Ascending aorta (tissue), 2 donors: ENCODE measurements around the gene ERMAP. TPM values are rescaled to one million over a fixed set of nuclear protein-coding genes. Genes with fewer than 3 reads are reported as not detected.

ENCODE experiments used
- DNase-seq, 2 donors: peaks; one replicate each; pipeline ENCODE4 v3.0.0-alpha.2; 2019; ENCODE audit warnings: low spot score in 2 of 2
- H3K27ac ChIP-seq, 2 donors: fragments of 200-600 bp; sonication (generic); one replicate each; pipeline ENCODE4 v1.5.1; 2016 to 2017; ENCODE audit warnings: mild to moderate bottlenecking in 1 of 2
- H3K27me3 ChIP-seq: fragments of 200-600 bp; sonication (generic); one replicate; pipeline ENCODE4 v1.5.1; 2017
- H3K36me3 ChIP-seq, 2 donors: fragments of 200-600 bp; sonication (generic); one replicate each; pipeline ENCODE4 v1.5.1; 2016
- H3K4me1 ChIP-seq, 2 donors: fragments of 200-600 bp; sonication (generic); one replicate each; pipeline ENCODE4 v1.5.1; 2016 to 2017; ENCODE audit warnings: mild to moderate bottlenecking in 1 of 2
- H3K4me3 ChIP-seq, 2 donors: fragments of 200-600 bp; sonication (generic); one replicate each; pipeline ENCODE4 v1.5.1; 2016 to 2017; ENCODE audit warnings: mild to moderate bottlenecking in 1 of 2
- H3K9me3 ChIP-seq, 2 donors: fragments of 200-600 bp; sonication (generic); one replicate each; pipeline ENCODE4 v1.5.1; 2016
- intact Hi-C: fragments of 100-400 bp; cut with DNase I; formaldehyde crosslinking; loops from one replicate; pipeline ENCODE4 v1.15.1; 2023
- total RNA-seq: library from RNA; depleted of rRNA; stranded (reverse); fragments of >200 nt; gene quantifications from one replicate; pipeline ENCODE4 v1.1.0, GENCODE V29; 2016
- TF ChIP-seq, protein P1 (sequence below), 3 experiments: fragments of 200-600 bp in 2 of 3; fragments of 450-650 bp in 1 of 3; sonication (generic) in 2 of 3; IDR thresholded peaks; one replicate each; pipeline ENCODE4 v1.5.1; 2016 to 2019; ENCODE audit warnings: antibody characterized with exemption in 3 of 3, mild to moderate bottlenecking in 1 of 3, moderate library complexity in 1 of 3

The ERMAP gene
- total RNA-seq, 1 donor from 2014 or later, result 0.11 TPM

DNA sequence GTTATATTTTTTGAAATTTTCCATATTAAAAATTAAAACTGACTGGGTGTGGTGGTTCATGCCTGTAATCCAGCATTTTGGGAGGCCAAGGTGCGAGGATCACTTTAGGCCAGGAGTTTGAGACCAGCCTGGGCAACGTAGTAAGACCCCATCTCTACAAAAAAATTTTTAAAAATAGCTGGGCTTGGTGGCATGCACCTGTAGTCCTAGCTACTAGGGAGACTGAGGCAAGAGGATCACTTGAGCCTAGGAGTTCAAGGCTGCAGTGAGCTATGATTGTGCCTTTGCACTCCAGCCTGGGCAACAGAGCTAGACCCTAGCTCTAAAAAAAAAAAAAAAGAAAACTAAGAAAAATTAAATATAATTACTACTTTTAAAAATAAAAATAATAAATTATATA is 4.8 kb downstream of the ERMAP start:
- no peaks in the 10 kb centered on the region for H3K36me3 ChIP-seq
- intact Hi-C loops, result no loop called here
- DNase-seq, result no peak
- no peak overlapping the region for H3K27ac ChIP-seq
- TF ChIP-seq, protein P1, sequence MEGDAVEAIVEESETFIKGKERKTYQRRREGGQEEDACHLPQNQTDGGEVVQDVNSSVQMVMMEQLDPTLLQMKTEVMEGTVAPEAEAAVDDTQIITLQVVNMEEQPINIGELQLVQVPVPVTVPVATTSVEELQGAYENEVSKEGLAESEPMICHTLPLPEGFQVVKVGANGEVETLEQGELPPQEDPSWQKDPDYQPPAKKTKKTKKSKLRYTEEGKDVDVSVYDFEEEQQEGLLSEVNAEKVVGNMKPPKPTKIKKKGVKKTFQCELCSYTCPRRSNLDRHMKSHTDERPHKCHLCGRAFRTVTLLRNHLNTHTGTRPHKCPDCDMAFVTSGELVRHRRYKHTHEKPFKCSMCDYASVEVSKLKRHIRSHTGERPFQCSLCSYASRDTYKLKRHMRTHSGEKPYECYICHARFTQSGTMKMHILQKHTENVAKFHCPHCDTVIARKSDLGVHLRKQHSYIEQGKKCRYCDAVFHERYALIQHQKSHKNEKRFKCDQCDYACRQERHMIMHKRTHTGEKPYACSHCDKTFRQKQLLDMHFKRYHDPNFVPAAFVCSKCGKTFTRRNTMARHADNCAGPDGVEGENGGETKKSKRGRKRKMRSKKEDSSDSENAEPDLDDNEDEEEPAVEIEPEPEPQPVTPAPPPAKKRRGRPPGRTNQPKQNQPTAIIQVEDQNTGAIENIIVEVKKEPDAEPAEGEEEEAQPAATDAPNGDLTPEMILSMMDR (IDR thresholded peaks at IDR 0.05), result no peak
- no peaks in the 10 kb centered on the region for H3K9me3 ChIP-seq
- H3K27me3 ChIP-seq, result no peaks in the 10 kb centered on the region
- H3K4me1 ChIP-seq, result peaks cover 0 to 4% of the 10 kb centered on the region in 2 donors
- no peak overlapping the region for H3K4me3 ChIP-seq

DNA sequence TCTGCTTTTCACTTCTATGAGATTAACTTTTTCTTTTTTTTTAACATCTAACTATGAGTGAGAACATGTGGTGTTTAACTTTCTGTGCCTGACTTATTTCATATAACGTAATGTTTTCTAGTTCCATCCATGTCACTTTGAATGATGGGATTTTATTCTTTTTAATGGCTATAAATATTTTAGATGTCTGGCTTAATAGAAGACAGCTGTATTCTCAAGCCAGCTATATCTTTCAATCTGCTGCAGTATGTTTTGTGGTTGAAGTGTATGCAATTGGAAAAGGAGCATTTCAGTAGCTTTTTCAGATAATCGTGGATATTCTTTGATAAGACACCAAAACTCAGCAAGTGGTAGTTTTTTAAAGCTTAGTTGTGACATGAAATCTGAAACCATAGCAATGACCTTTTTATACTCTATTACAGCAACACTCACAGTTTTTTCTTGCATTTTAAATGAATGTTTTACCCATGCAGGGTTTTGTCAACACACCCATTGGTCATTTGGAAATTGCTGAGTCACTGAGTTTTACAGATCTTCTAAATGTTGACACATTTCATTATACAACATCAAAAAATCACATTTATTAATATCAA is 6.0 kb downstream of the ERMAP start:
- H3K9me3 ChIP-seq, result no peaks in the 10 kb centered on the region
- no peak overlapping the region for H3K27ac ChIP-seq
- intact Hi-C loops, result no loop called here
- peaks cover 0 to 2% of the 10 kb centered on the region in 2 donors for H3K4me1 ChIP-seq
- DNase-seq, result no peak
- no peaks in the 10 kb centered on the region for H3K27me3 ChIP-seq
- no peak overlapping the region for H3K4me3 ChIP-seq
- no peaks in the 10 kb centered on the region for H3K36me3 ChIP-seq
- TF ChIP-seq, protein P1 (IDR thresholded peaks at IDR 0.05), result no peak

DNA sequence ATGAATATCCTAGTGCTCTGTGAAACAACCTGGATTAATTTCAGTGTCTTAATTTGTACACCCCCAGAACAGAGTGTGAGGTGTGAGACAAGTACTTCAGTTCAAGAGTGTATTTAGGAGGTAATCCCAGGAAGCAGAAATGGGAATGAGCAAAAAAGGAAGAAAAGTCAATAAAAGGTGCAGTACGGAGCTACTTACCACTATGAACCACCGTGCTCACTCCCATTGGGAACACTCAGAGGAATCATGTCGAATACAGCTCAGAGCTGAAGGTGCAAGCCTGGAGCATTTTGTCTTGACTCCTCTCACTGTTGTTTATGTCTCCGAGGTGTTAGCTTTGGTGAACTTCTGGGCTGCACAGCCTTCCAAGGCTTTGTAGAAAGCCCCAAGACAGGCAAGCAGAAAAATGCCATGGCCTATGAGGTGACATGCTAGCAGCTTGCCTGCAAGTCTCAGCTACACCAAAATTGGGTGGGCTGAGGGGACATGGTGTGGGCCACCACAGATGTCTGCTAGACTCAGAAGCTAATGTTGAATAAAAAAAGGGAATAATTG is 7.6 kb downstream of the ERMAP start:
- intact Hi-C loops, result no loop called here
- TF ChIP-seq, protein P1 (IDR thresholded peaks at IDR 0.05), result no peak

DNA sequence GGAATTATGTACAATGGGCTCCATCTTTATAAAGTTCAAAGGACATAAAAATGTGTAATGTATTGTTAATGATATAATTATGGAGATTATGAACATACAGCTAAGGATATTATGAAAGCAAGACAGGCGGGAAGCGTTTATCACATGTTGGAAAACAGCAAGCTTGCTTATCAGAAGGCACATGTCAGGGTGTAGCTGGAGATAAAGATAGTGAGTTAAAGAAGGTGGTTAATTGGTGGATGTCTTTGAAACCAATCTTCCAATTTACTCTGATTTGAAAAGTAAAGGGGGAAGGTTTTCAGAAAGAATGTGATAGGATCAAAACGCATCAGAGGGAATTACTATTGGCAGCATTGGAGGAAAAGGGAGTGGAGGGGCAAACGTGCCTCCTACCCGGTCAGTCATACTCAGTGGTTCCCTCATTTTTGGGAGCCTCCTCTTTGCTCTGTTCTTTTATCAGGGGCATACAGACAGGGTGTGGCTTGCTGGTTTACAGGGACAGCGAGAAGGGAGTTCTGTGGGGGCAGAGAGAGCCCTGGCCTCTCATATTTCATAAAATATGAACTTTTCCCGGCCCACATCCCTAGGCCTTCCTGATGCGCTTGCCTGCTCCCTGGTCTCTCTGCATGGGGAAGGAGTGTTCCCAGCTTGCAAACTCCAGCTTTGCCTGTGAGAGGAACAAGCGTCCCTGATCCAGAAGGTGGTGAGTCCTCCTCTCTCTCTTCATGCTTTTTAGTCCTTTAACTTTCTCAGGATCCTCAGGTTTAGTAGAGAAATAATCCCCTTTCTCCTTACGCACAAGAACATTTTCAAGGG is 8.3 kb downstream of the ERMAP start:
- intact Hi-C loops, result no loop called here
- H3K27ac ChIP-seq, result no peak overlapping the region
- DNase-seq, result no peak
- H3K36me3 ChIP-seq, result no peaks in the 10 kb centered on the region
- no peaks in the 10 kb centered on the region for H3K9me3 ChIP-seq
- no peak overlapping the region for H3K4me3 ChIP-seq
- TF ChIP-seq, protein P1 (IDR thresholded peaks at IDR 0.05), result no peak
- no peaks in the 10 kb centered on the region for H3K27me3 ChIP-seq
- no peaks in the 10 kb centered on the region for H3K4me1 ChIP-seq

More for the DNA sequence above, 7.6 kb downstream of the ERMAP start:
- Histone ChIP-seq H3K4me1 (no peaks in the 10 kb centered on the region), H3K4me3 (no peak overlapping the region), H3K9me3 (no peaks in the 10 kb centered on the region), H3K36me3 (no peaks in the 10 kb centered on the region), H3K27ac (no peak overlapping the region), H3K27me3 (no peaks in the 10 kb centered on the region)
- no peak for DNase-seq

DNA sequence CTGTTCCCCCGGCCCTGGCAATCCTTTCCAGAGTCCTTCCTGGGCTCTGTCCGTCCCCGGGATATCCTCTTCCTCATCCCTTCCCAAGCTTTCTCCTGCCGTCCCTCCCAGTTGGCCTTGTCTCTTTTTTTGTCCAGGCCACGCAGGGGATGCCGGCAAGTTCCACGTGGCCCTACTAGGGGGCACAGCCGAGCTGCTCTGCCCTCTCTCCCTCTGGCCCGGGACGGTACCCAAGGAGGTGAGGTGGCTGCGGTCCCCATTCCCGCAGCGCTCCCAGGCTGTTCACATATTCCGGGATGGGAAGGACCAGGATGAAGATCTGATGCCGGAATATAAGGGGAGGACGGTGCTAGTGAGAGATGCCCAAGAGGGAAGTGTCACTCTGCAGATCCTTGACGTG is 13.7 kb downstream of the ERMAP start:
- no peak overlapping the region for H3K4me3 ChIP-seq
- no peaks in the 10 kb centered on the region for H3K36me3 ChIP-seq
- no peaks in the 10 kb centered on the region for H3K4me1 ChIP-seq
- TF ChIP-seq, protein P1 (IDR thresholded peaks at IDR 0.05), result no peak
- intact Hi-C loops, result no loop called here
- DNase-seq, result no peak
- no peaks in the 10 kb centered on the region for H3K27me3 ChIP-seq
- no peak overlapping the region for H3K27ac ChIP-seq
- H3K9me3 ChIP-seq, result no peaks in the 10 kb centered on the region
